Measurements from ENCODE around the gene PKDCC.

PKDCC gene

GRCh38 chr2:42008241-42008921 lies 39.4 kb upstream of the PKDCC start:
- no peak for TF ChIP-seq CTCF (IDR thresholded peaks at IDR 0.05; ENCODE audit: low read depth, low read length, missing control alignments)
- no peak for DNase-seq (ENCODE audit: low read depth)
- no peak overlapping the region for H3K4me3 ChIP-seq (ENCODE audit: low read depth, low read length)

GRCh38 chr2:42009657-42010580 lies 37.9 kb upstream of the PKDCC start:
- no peak for DNase-seq (ENCODE audit: low read depth)
- H3K4me3 ChIP-seq (ENCODE audit: low read depth, low read length) = no peak overlapping the region
- no peak for TF ChIP-seq CTCF (IDR thresholded peaks at IDR 0.05; ENCODE audit: low read depth, low read length, missing control alignments)

GRCh38 chr2:42010743-42011298 lies 37.0 kb upstream of the PKDCC start:
- no peak for TF ChIP-seq CTCF (IDR thresholded peaks at IDR 0.05; ENCODE audit: low read depth, low read length, missing control alignments)
- H3K4me3 ChIP-seq (ENCODE audit: low read depth, low read length) = no peak overlapping the region
- no peak for DNase-seq (ENCODE audit: low read depth)

- DNase-seq (ENCODE audit: low read depth) = no peak
- TF ChIP-seq CTCF (IDR thresholded peaks at IDR 0.05; ENCODE audit: low read depth, low read length, missing control alignments) = no peak
- H3K4me3 ChIP-seq (ENCODE audit: low read depth, low read length) = no peak overlapping the region
Observed at GRCh38 chr2:42012137-42012536, 35.7 kb upstream of the PKDCC start.

GRCh38 chr2:42012651-42013050 lies 35.2 kb upstream of the PKDCC start:
- no peak for TF ChIP-seq CTCF (IDR thresholded peaks at IDR 0.05; ENCODE audit: low read depth, low read length, missing control alignments)
- no peak overlapping the region for H3K4me3 ChIP-seq (ENCODE audit: low read depth, low read length)
- no peak for DNase-seq (ENCODE audit: low read depth)

- TF ChIP-seq CTCF (IDR thresholded peaks at IDR 0.05; ENCODE audit: low read depth, low read length, missing control alignments) = no peak
- H3K4me3 ChIP-seq (ENCODE audit: low read depth, low read length) = no peak overlapping the region
- no peak for DNase-seq (ENCODE audit: low read depth)
Observed at GRCh38 chr2:42013409-42013808, 34.4 kb upstream of the PKDCC start.
